WTC11 (cell line): ENCODE results near the gene SPINT1.

ENCODE experiments used
- ATF2 ChIP-seq: sonication (generic); formaldehyde crosslinking; IDR thresholded peaks from 2 replicates; pipeline ENCODE4 v1.8.1; 2022; ENCODE audit warnings: low read depth, missing genetic modification reagents, borderline replicate concordance
- CREB1 ChIP-seq: sonication (generic); formaldehyde crosslinking; IDR thresholded peaks from 2 replicates; pipeline ENCODE4 v1.8.0; 2023; ENCODE audit warnings: mild to moderate bottlenecking, missing genetic modification reagents
- CTCF ChIP-seq: fragments of 200-600 bp; IDR thresholded peaks from 2 replicates; pipeline ENCODE4 v1.8.0; 2022; ENCODE audit warnings: antibody characterized with exemption
- MLX ChIP-seq: sonication (generic); formaldehyde crosslinking; IDR thresholded peaks from 2 replicates; pipeline ENCODE4 v1.8.1; 2023; ENCODE audit warnings: mild to moderate bottlenecking, missing genetic modification reagents, moderate library complexity
- NFYB ChIP-seq: sonication (generic); formaldehyde crosslinking; conservative IDR thresholded peaks from 2 replicates; pipeline ENCODE4 v1.8.0; 2022; ENCODE audit warnings: low read depth, missing genetic modification reagents
- SP1 ChIP-seq: sonication (generic); formaldehyde crosslinking; conservative IDR thresholded peaks from 2 replicates; pipeline ENCODE4 v1.8.1; 2022; ENCODE audit warnings: missing genetic modification reagents
- USF2 ChIP-seq: sonication (generic); formaldehyde crosslinking; IDR thresholded peaks from 2 replicates; pipeline ENCODE4 v1.8.1; 2023; ENCODE audit warnings: mild to moderate bottlenecking, missing genetic modification reagents, moderate library complexity
- ZNF263 ChIP-seq: sonication (generic); formaldehyde crosslinking; IDR thresholded peaks from 2 replicates; pipeline ENCODE4 v1.8.1; 2022; ENCODE audit warnings: low read depth, mild to moderate bottlenecking, moderate library complexity, missing genetic modification reagents

- TF ChIP-seq CTCF (no peak), ZNF263 (CRISPR knock-in tag) (no peak), CREB1 (CRISPR knock-in tag) (no peak), MLX (no peak), ATF2 (no peak), USF2 (CRISPR knock-in tag) (no peak), SP1 (CRISPR knock-in tag) (no peak), NFYB (CRISPR knock-in tag) (no peak)
These were observed 47.3 kb upstream of the SPINT1 start for GRCh38 chr15:40796512-40796911.
